HepG2 (cell line): ENCODE data around the gene STOM. TPM values are rescaled to one million over a fixed set of nuclear protein-coding genes. Genes with fewer than 3 reads are reported as not detected.

Experiments used
- ATAC-seq: fragments of 200-7000 bp; cut with Tn5 transposase; 3 replicates; pipeline ENCODE4 v1.9.1; 2020; ENCODE audit warnings: mild to moderate bottlenecking, moderate library complexity
- BruUV-seq: library from RNA; stranded (reverse); fragments of 400-500 nt; replicated peaks from 2 replicates; lab custom pipeline; 2021; lab: Mats Ljungman, UMichigan
- CTCF ChIA-PET: fragments of 300-600 bp; formaldehyde crosslinking; extraction: SDS; loops from one replicate; lab custom pipeline; 2021; ENCODE audit warnings: low total read pairs, inconsistent platforms, low intra/inter-chr PET ratio; lab: Yijun Ruan, JAX
- POLR2A ChIA-PET: fragments of 350-600 bp; sonication (Branson Sonifier 250); formaldehyde crosslinking; loops from one replicate; lab custom pipeline; 2020; ENCODE audit warnings: antibody characterized with exemption, inconsistent platforms; lab: Yijun Ruan, JAX
- DNase-seq: peaks from one replicate; pipeline ENCODE4 v3.0.0-alpha.2; 2015; ENCODE audit warnings: low spot score
- FAIRE-seq: peaks from 3 replicates; lab custom pipeline; 2011; peaks lifted over from hg19 to GRCh38; lab: Jason Lieb, UNC
- H2AFZ ChIP-seq: one replicate; pipeline ENCODE4 v1.6.1; 2011; ENCODE audit warnings: low read length, inconsistent platforms
- H3K27ac ChIP-seq: fragments of 300-600 bp; 3 replicates; pipeline ENCODE4 v1.8.0; 2011; ENCODE audit warnings: mixed run types, mild to moderate bottlenecking, mixed read lengths, low read length, inconsistent platforms; ENCODE audit not compliant: insufficient read depth; ENCODE audit errors: extremely low read length
- H3K27me3 ChIP-seq, 2 experiments: fragments of 200-600 bp in 1 of 2; 2 replicates in 1 of 2; 3 replicates in 1 of 2; pipeline versions ENCODE4 v1.6.0 to v1.8.0; 2011; ENCODE audit warnings: low read length in 2 of 2, mild to moderate bottlenecking in 2 of 2, moderate library complexity in 2 of 2, inconsistent platforms in 1 of 2; ENCODE audit not compliant: insufficient read depth in 2 of 2, control insufficient read depth in 1 of 2
- H3K36me3 ChIP-seq, 2 experiments: fragments of 200-600 bp in 1 of 2; replicated peaks in 1 of 2; 2 replicates in 1 of 2; 3 replicates in 1 of 2; pipeline versions ENCODE4 v1.5.1 to v1.8.0; 2011; ENCODE audit warnings: low read length in 2 of 2, inconsistent platforms in 1 of 2; ENCODE audit not compliant: insufficient read depth in 2 of 2, control insufficient read depth in 1 of 2
- H3K4me1 ChIP-seq: 2 replicates; pipeline ENCODE4 v1.5.1; 2012; ENCODE audit warnings: low read length, inconsistent platforms; ENCODE audit not compliant: insufficient read depth
- H3K4me2 ChIP-seq: 2 replicates; pipeline ENCODE4 v1.6.0; 2011; ENCODE audit warnings: low read depth, low read length, inconsistent platforms
- H3K4me3 ChIP-seq, 3 experiments: fragments of 200-600 bp in 1 of 3; sonication (generic), shearing (Covaris generic) in 1 of 3; replicated peaks in 1 of 3; 2 replicates each; pipeline ENCODE4 v1.5.1; 2011 to 2016; ENCODE audit warnings: low read length in 3 of 3, inconsistent platforms in 2 of 3, low read depth in 2 of 3, mild to moderate bottlenecking in 2 of 3, control low read depth in 1 of 3, mixed read lengths in 1 of 3; ENCODE audit not compliant: insufficient read depth in 1 of 3
- H3K79me2 ChIP-seq: one replicate; pipeline ENCODE4 v1.6.1; 2011; ENCODE audit warnings: low read length, inconsistent platforms; ENCODE audit not compliant: insufficient read depth
- H3K9ac ChIP-seq: 2 replicates; pipeline ENCODE4 v1.6.0; 2011; ENCODE audit warnings: mild to moderate bottlenecking, low read depth, low read length, inconsistent platforms; ENCODE audit not compliant: insufficient read depth
- H3K9me3 ChIP-seq: 2 replicates; pipeline ENCODE4 v1.5.1; 2012; ENCODE audit warnings: mild to moderate bottlenecking, low read length
- H4K20me1 ChIP-seq: 2 replicates; pipeline ENCODE4 v1.6.0; 2011; ENCODE audit warnings: inconsistent platforms, mild to moderate bottlenecking, low read length, moderate library complexity; ENCODE audit not compliant: insufficient read depth
- HINFP ChIP-seq: sonication (generic); formaldehyde crosslinking; IDR thresholded peaks from 2 replicates; pipeline ENCODE4 v1.4.0; 2020; ENCODE audit warnings: low read depth, mild to moderate bottlenecking, missing genetic modification reagents
- HOXA7 ChIP-seq: sonication (generic); formaldehyde crosslinking; IDR thresholded peaks from 2 replicates; pipeline ENCODE4 v1.8.1; 2022; ENCODE audit warnings: mild to moderate bottlenecking, missing genetic modification reagents, moderate library complexity
- IRF9 ChIP-seq: sonication (generic); formaldehyde crosslinking; IDR thresholded peaks from 2 replicates; pipeline ENCODE4 v1.8.0; 2022; ENCODE audit warnings: missing genetic modification reagents, mild to moderate bottlenecking, borderline replicate concordance
- RFXANK ChIP-seq: IDR thresholded peaks from 2 replicates; pipeline ENCODE4 v1.6.1; 2016
- THAP7 ChIP-seq: sonication (generic); formaldehyde crosslinking; IDR thresholded peaks from 2 replicates; pipeline ENCODE4 v1.8.1; 2023; ENCODE audit warnings: mild to moderate bottlenecking, missing genetic modification reagents
- ZFP91 ChIP-seq: sonication (generic); formaldehyde crosslinking; IDR thresholded peaks from 2 replicates; pipeline ENCODE4 v1.9.0; 2022; ENCODE audit warnings: missing genetic modification reagents, mild to moderate bottlenecking, borderline replicate concordance
- ZNF10 ChIP-seq: sonication (generic); formaldehyde crosslinking; IDR thresholded peaks from 2 replicates; pipeline ENCODE4 v1.4.0; 2020; ENCODE audit warnings: mild to moderate bottlenecking, low read depth, missing genetic modification reagents, borderline replicate concordance
- ZNF138 ChIP-seq: sonication (generic); formaldehyde crosslinking; IDR thresholded peaks from 2 replicates; pipeline ENCODE4 v1.5.0; 2020; ENCODE audit warnings: mild to moderate bottlenecking, low read depth, missing genetic modification reagents
- ZNF570 ChIP-seq: sonication (generic); formaldehyde crosslinking; IDR thresholded peaks from 2 replicates; pipeline ENCODE4 v1.4.0; 2020; ENCODE audit warnings: mild to moderate bottlenecking, missing genetic modification reagents, borderline replicate concordance
- ZNF776 ChIP-seq: sonication (generic); formaldehyde crosslinking; IDR thresholded peaks from 2 replicates; pipeline ENCODE4 v1.4.0; 2020; ENCODE audit warnings: mild to moderate bottlenecking, missing genetic modification reagents
- ZSCAN9 ChIP-seq: IDR thresholded peaks from 2 replicates; pipeline ENCODE4 v1.6.1; 2016; ENCODE audit warnings: borderline replicate concordance
- WGBS: methylation state at CpG from one replicate; pipeline ENCODE4 v1.1.6; 2017; ENCODE audit warnings: low lambda C conversion rate; 5-methylcytosine and 5-hydroxymethylcytosine counted together
- in situ Hi-C: cut with HindIII; loops from 2 replicates; pipeline ENCODE4 v1.10.0; 2017; ENCODE audit warnings: low pct_unique_long_range_greater_than_20kb; ENCODE audit not compliant: extremely low pct_ligation_motif_present
- intact Hi-C: fragments of 100-400 bp; cut with micrococcal nuclease; formaldehyde crosslinking; loops from one replicate; pipeline ENCODE4 v1.10.0; 2022; ENCODE audit not compliant: unreplicated experiment
- polyA plus RNA-seq, 8 experiments: library from polyadenylated mRNA; depleted of rRNA in 3 of 8; stranded (reverse) in 7 of 8; unstranded in 1 of 8; fragments of >200 nt; fragmentation: Illumina TruSeq in 4 of 8; extraction: Trizol in 4 of 8; gene quantifications; 2 replicates each; pipeline versions ENCODE4 v1.2.1 to v1.2.3, GENCODE V29; 2011 to 2016; ENCODE audit warnings: low read depth in 4 of 8, missing spikeins in 1 of 8, mixed read lengths in 1 of 8; ENCODE audit not compliant: insufficient read depth in 1 of 8
- total RNA-seq, 5 experiments: library from RNA; depleted of rRNA; stranded (reverse); fragments of >200 nt; fragmentation: Illumina TruSeq; extraction: Trizol; gene quantifications; 2 replicates each; pipeline ENCODE4 v1.2.3, GENCODE V29; 2016; ENCODE audit warnings: low read depth in 1 of 5

Gene STOM
- total and polyA plus RNA-seq, 2 of the 13 experiments (the other 11 are each of a cell fraction or from before 2014, with no cell fraction given): 43.6 to 165 TPM

GRCh38 chr9:121399126-121399882 is 29.3 kb upstream of the STOM start:
- ATAC-seq: no peak
- intact Hi-C loops (no loop called here), in situ Hi-C loops (loop anchor here (5.0 kb wide), 2 partner anchors 82 to 177 kb away; no protein-coding TSS in a partner anchor)
- Histone ChIP-seq H3K4me2 (no peak overlapping the region), H3K27me3 (no peaks in the 10 kb centered on the region; a peak in 1 of 5 replicates), H3K4me3 (no peak overlapping the region), H3K79me2 (no peaks in the 10 kb centered on the region), H3K4me1 (no peaks in the 10 kb centered on the region), H3K36me3 (no peaks in the 10 kb centered on the region), H4K20me1 (no peaks in the 10 kb centered on the region), H2AFZ (no peak overlapping the region), H3K9ac (no peak overlapping the region), H3K9me3 (no peaks in the 10 kb centered on the region), H3K27ac (no peak overlapping the region)
- WGBS: 50% methylated on average over 4 of the region's 4 CpGs
- no peak for FAIRE-seq
- CTCF ChIA-PET: interaction anchor here (1.4 to 5.9 kb wide), 3 partner anchors 78 to 186 kb away, joined by 6 to 133 read pairs (median 21); no protein-coding TSS in a partner anchor
- no peak for TF ChIP-seq IRF9 (CRISPR knock-in tag)
- no peak for TF ChIP-seq ZNF570 (CRISPR knock-in tag)
- no peak for TF ChIP-seq ZNF138 (CRISPR knock-in tag)
- no peak for TF ChIP-seq RFXANK (CRISPR knock-in tag)
- no peak for TF ChIP-seq ZFP91 (CRISPR knock-in tag)
- TF ChIP-seq ZSCAN9 (CRISPR knock-in tag): no peak
- no peak for TF ChIP-seq ZNF776 (CRISPR knock-in tag)
- TF ChIP-seq HINFP (CRISPR knock-in tag): no peak
- no peak for TF ChIP-seq THAP7 (CRISPR knock-in tag)
- TF ChIP-seq HOXA7 (CRISPR knock-in tag): no peak
- no peak for TF ChIP-seq ZNF10 (CRISPR knock-in tag)
- POLR2A ChIA-PET: interaction anchor here (2.2 kb wide), 1 partner anchor 80 kb away, joined by 9 read pairs; no protein-coding TSS in a partner anchor
- no peak for DNase-seq
- no TSS peak for BruUV-seq
